GM19193 (cell line): ENCODE data around the gene ARFGAP1.

ENCODE experiments used
- POLR2A ChIP-seq: IDR thresholded peaks from 4 replicates; pipeline ENCODE4 v1.6.1; 2011; ENCODE audit not compliant: insufficient read depth, insufficient read length; ENCODE audit errors: extremely low read depth

Gene ARFGAP1

DNA sequence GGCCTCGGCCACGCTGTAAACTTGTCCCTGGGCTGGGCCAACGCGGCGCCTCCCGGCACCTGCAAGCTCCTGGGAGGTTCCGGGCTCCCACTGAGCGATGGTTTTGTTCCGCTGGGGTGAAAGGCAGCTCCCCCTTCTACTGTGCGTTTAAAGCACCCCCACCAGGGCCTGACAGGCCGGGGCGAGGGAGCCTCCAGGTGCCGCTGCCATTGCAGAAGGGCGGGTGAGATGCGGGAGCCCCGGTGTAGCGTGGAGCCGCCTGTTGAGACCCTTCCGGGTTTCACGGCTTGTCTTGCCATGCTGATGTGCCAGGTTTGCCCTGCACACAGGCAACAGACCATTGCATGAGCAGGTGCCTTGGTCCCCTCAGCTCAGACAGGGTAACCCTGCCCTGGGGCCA lies 23.2 kb downstream of the ARFGAP1 start:
- TF ChIP-seq POLR2A: no peak

DNA sequence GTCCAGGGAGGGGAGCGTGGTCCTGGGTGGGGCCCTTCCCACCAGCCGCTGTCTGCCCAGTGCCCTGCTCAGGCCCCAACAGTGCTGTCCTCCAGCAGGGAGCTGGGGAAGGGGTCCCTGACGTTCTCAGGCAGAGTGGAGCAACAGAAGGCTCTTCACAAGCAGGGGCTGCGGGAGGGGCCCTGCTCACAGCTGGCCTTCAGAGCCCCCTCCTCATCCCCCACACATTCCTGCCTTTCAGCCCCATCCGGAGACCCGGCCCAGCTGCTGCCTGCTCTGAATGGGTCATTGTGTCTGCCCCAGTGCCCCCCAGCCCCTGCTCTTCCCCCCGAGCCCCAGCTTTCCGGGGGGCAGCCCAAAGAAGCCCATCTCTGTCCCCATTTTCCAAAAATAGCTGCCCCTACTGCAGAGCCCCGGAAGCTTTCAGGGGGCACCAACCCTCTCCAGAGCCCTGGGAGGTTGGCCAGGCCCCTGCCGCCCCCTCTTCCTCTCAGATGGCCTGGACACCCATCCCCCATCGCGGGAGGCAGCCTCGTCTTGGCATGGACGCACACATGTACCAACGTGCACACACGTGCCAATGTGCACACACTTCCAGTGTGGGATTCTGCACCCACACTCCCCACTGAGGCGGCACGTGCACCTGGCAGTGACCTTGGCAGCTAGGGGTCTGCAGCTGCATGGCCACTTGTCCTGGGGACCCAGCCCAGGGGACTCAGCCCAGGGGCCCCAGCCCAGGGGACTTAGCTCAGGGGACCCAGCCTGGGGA lies 24.1 kb downstream of the ARFGAP1 start:
- no peak for TF ChIP-seq POLR2A

GRCh38 chr20:63297371-63297781 lies 24.8 kb downstream of the ARFGAP1 start:
- no peak for TF ChIP-seq POLR2A

- TF ChIP-seq POLR2A: no peak
Observed at GRCh38 chr20:63297796-63298572, 25.4 kb downstream of the ARFGAP1 start.

- no peak for TF ChIP-seq POLR2A
Observed at GRCh38 chr20:63298731-63299312, 26.2 kb downstream of the ARFGAP1 start.

- TF ChIP-seq POLR2A: no peak
Observed at GRCh38 chr20:63301671-63302070, 29.1 kb downstream of the ARFGAP1 start.

- TF ChIP-seq POLR2A: no peak
Observed at GRCh38 chr20:63303095-63303666, 30.6 kb downstream of the ARFGAP1 start.

GRCh38 chr20:63305393-63305792 lies 32.8 kb downstream of the ARFGAP1 start:
- no peak for TF ChIP-seq POLR2A

DNA sequence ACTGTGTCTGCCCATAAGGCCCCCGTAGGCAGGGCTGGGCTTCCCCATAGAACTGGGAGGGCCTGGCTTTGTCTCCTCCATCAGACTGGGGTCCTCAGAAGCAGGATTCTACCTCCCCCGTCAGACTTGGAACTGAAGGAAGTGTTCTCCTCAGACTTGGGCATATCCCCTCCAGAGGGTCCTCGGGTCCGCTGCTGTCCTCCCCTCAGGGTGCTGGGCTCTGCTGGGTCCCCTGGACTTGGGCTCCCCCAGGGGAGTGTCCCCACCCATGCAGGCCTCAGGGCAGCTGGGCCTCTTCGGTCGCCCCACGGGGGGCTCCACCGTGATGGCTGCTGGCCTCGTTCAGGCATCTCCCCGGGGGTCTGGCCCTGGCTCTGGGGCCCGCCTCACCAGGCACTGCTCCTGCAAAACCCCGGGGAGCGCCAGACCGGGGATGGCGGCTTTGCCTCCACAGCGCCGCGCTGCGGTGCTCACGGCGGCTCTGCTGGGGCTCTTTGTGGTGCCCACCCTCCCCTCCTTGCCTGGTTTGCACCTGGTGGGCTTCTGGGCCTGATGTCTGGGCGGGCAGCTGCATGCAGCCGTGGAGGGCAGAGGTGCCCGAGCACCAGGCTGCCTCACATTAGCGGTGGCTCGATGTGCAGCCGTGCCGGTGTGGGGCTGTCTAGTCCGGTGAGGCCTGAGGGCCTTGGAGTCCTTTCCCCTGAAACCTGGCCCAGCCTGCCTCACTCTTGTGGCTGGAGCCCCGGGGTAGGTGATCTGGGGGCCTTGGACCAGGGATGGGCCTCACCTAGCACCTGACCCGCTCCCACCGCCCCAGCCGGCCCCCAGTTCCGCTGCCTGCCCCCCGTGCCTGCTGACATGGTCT lies 34.3 kb downstream of the ARFGAP1 start:
- TF ChIP-seq POLR2A: no peak

- no peak for TF ChIP-seq POLR2A
Observed at GRCh38 chr20:63307538-63308217, 35.1 kb downstream of the ARFGAP1 start.

GRCh38 chr20:63308218-63308911 lies 35.8 kb downstream of the ARFGAP1 start:
- TF ChIP-seq POLR2A: no peak

GRCh38 chr20:63309261-63310071 lies 36.9 kb downstream of the ARFGAP1 start:
- TF ChIP-seq POLR2A: no peak
